GM23338 (cell line): ENCODE measurements around the gene CFAP299.

Experiments
- CTCF ChIP-seq, 2 experiments: fragments of 200-600 bp in 1 of 2; sonication (generic) in 1 of 2; conservative IDR thresholded peaks; 2 replicates each; pipeline versions ENCODE4 v1.5.1 to v1.6.1; 2016 to 2017; ENCODE audit warnings: antibody characterized with exemption in 2 of 2, low read depth in 2 of 2, mild to moderate bottlenecking in 2 of 2, moderate library complexity in 1 of 2
- ETS1 ChIP-seq: IDR thresholded peaks from 2 replicates; pipeline ENCODE4 v1.6.1; 2016; ENCODE audit warnings: antibody characterized with exemption
- EZH2 ChIP-seq: fragments of 200-600 bp; sonication (generic); IDR thresholded peaks from one replicate; pipeline ENCODE4 v1.8.0; 2017; ENCODE audit warnings: antibody characterized with exemption, mild to moderate bottlenecking, low read depth; ENCODE audit not compliant: unreplicated experiment
- JUNB ChIP-seq: IDR thresholded peaks from one replicate; pipeline ENCODE4 v1.6.1; 2016; ENCODE audit warnings: antibody characterized with exemption; ENCODE audit not compliant: unreplicated experiment
- POLR2AphosphoS5 ChIP-seq: IDR thresholded peaks from 2 replicates; pipeline ENCODE4 v1.6.1; 2016; ENCODE audit warnings: antibody characterized with exemption, low read depth
- REST ChIP-seq: IDR thresholded peaks from one replicate; pipeline ENCODE4 v1.6.1; 2018; ENCODE audit warnings: antibody characterized with exemption; ENCODE audit not compliant: unreplicated experiment

GRCh38 chr4:80539190-80539589 lies 203.7 kb downstream of the CFAP299 start:
- TF ChIP-seq CTCF (conservative IDR thresholded peaks at IDR 0.05; ENCODE audit: low read depth in 2 of 2) (no peak; a peak in 1 of 4 replicates), POLR2AphosphoS5 (no peak), REST (no peak), EZH2 (no peak), JUNB (no peak), ETS1 (no peak)
